HUES48 (cell line): ENCODE results near the gene INTS15.

ENCODE experiments used
- H3K27ac ChIP-seq: one replicate; pipeline ENCODE4 v1.7.0; 2013; ENCODE audit warnings: low read depth, low read length, inconsistent platforms
- H3K27me3 ChIP-seq: 2 replicates; pipeline ENCODE4 v1.6.1; 2013; ENCODE audit warnings: mild to moderate bottlenecking, low read length; ENCODE audit not compliant: control insufficient read depth, insufficient read depth
- H3K36me3 ChIP-seq: 2 replicates; pipeline ENCODE4 v1.6.1; 2013; ENCODE audit warnings: low read length; ENCODE audit not compliant: control insufficient read depth, insufficient read depth
- H3K4me1 ChIP-seq: 2 replicates; pipeline ENCODE4 v1.6.1; 2013; ENCODE audit warnings: mild to moderate bottlenecking, low read length; ENCODE audit not compliant: control insufficient read depth, insufficient read depth
- H3K4me3 ChIP-seq: 2 replicates; pipeline ENCODE4 v1.5.1; 2013; ENCODE audit warnings: mild to moderate bottlenecking, low read depth, low read length
- H3K9ac ChIP-seq: 2 replicates; pipeline ENCODE4 v1.6.1; 2013; ENCODE audit warnings: mild to moderate bottlenecking, low read depth, low read length, moderate library complexity
- H3K9me3 ChIP-seq: 2 replicates; pipeline ENCODE4 v1.6.1; 2013; ENCODE audit warnings: low read length; ENCODE audit not compliant: control insufficient read depth, insufficient read depth

The INTS15 gene

GRCh38 chr7:6589829-6590644 lies at the start of gene INTS15:
INTS15 (plus strand) TSS chr7:6590021; CDS start chr7:6590284, 263 bp downstream.
- H3K36me3 ChIP-seq, result peaks cover 63% of the 10 kb centered on the region

GRCh38 chr7:6542368-6542767 lies 47.5 kb upstream of the INTS15 start:
- Histone ChIP-seq H3K36me3 (no peaks in the 10 kb centered on the region), H3K9me3 (no peaks in the 10 kb centered on the region), H3K4me1 (no peaks in the 10 kb centered on the region)

More at GRCh38 chr7:6589829-6590644, at the start of gene INTS15:
- Histone ChIP-seq H3K9me3 (no peaks in the 10 kb centered on the region), H3K27ac (peak within 1 kb of the TSS; percentile 71), H3K4me1 (0 out of 2 replicates have a peak, but pooled peaks cover 2% of the 10 kb centered on the region), H3K9ac (peak within 1 kb of the TSS; percentile 81), H3K4me3 (peak within 1 kb of the TSS; percentile 99), H3K27me3 (no peaks in the 10 kb centered on the region)

GRCh38 chr7:6545398-6546126 lies 44.3 kb upstream of the INTS15 start:
- no peak overlapping the region for H3K27ac ChIP-seq
- no peak overlapping the region for H3K9ac ChIP-seq
- no peaks in the 10 kb centered on the region for H3K27me3 ChIP-seq
- H3K9me3 ChIP-seq, result no peaks in the 10 kb centered on the region
- H3K4me3 ChIP-seq, result no peak overlapping the region
- no peaks in the 10 kb centered on the region for H3K36me3 ChIP-seq
- no peaks in the 10 kb centered on the region for H3K4me1 ChIP-seq

More at GRCh38 chr7:6542368-6542767, 47.5 kb upstream of the INTS15 start:
- Histone ChIP-seq H3K27ac (no peak overlapping the region), H3K27me3 (no peaks in the 10 kb centered on the region), H3K4me3 (no peak overlapping the region), H3K9ac (no peak overlapping the region)

- Histone ChIP-seq H3K4me1 (no peaks in the 10 kb centered on the region), H3K9me3 (no peaks in the 10 kb centered on the region), H3K27ac (no peak overlapping the region), H3K27me3 (no peaks in the 10 kb centered on the region), H3K4me3 (no peak overlapping the region), H3K9ac (no peak overlapping the region), H3K36me3 (no peaks in the 10 kb centered on the region)
These were observed 43.1 kb upstream of the INTS15 start for GRCh38 chr7:6546498-6547251.

- no peak overlapping the region for H3K27ac ChIP-seq
- no peak overlapping the region for H3K4me3 ChIP-seq
- no peaks in the 10 kb centered on the region for H3K27me3 ChIP-seq
- no peaks in the 10 kb centered on the region for H3K9me3 ChIP-seq
- H3K4me1 ChIP-seq, result no peaks in the 10 kb centered on the region
- H3K36me3 ChIP-seq, result no peaks in the 10 kb centered on the region
- H3K9ac ChIP-seq, result no peak overlapping the region
These were observed 42.4 kb upstream of the INTS15 start for GRCh38 chr7:6547400-6547799.

- Histone ChIP-seq H3K9ac (no peak within 1 kb of the TSS), H3K9me3 (no peaks in the 10 kb centered on the region), H3K36me3 (no peaks in the 10 kb centered on the region), H3K27ac (no peak within 1 kb of the TSS), H3K4me1 (no peaks in the 10 kb centered on the region), H3K4me3 (no peak within 1 kb of the TSS), H3K27me3 (no peaks in the 10 kb centered on the region)
These were observed 38.8 kb upstream of the INTS15 start, which contains the start of gene GRID2IP for GRCh38 chr7:6551016-6551511. GRID2IP (minus strand) TSS chr7:6551461; CDS start chr7:6551436, 25 bp downstream.

- Histone ChIP-seq H3K27me3 (no peaks in the 10 kb centered on the region), H3K4me3 (no peak overlapping the region), H3K9ac (no peak overlapping the region), H3K27ac (no peak overlapping the region), H3K9me3 (no peaks in the 10 kb centered on the region), H3K36me3 (no peaks in the 10 kb centered on the region), H3K4me1 (no peaks in the 10 kb centered on the region)
These were observed 36.3 kb upstream of the INTS15 start for GRCh38 chr7:6553448-6554044.

- H3K27ac ChIP-seq, result no peak overlapping the region
- H3K27me3 ChIP-seq, result no peaks in the 10 kb centered on the region
- no peak overlapping the region for H3K9ac ChIP-seq
- H3K36me3 ChIP-seq, result no peaks in the 10 kb centered on the region
- no peaks in the 10 kb centered on the region for H3K9me3 ChIP-seq
- peaks cover 4% of the 10 kb centered on the region for H3K4me1 ChIP-seq
- no peak overlapping the region for H3K4me3 ChIP-seq
These were observed 35.0 kb upstream of the INTS15 start for GRCh38 chr7:6554848-6555247.

GRCh38 chr7:6556196-6556595 lies 33.6 kb upstream of the INTS15 start:
- Histone ChIP-seq H3K27ac (no peak overlapping the region), H3K36me3 (no peaks in the 10 kb centered on the region), H3K4me1 (peaks cover 7% of the 10 kb centered on the region), H3K9ac (no peak overlapping the region), H3K9me3 (no peaks in the 10 kb centered on the region), H3K4me3 (no peak overlapping the region), H3K27me3 (no peaks in the 10 kb centered on the region)

- H3K27ac ChIP-seq, result no peak overlapping the region
- no peak overlapping the region for H3K4me3 ChIP-seq
- no peak overlapping the region for H3K9ac ChIP-seq
- no peaks in the 10 kb centered on the region for H3K27me3 ChIP-seq
- no peaks in the 10 kb centered on the region for H3K9me3 ChIP-seq
- peaks cover 7% of the 10 kb centered on the region for H3K4me1 ChIP-seq
- no peaks in the 10 kb centered on the region for H3K36me3 ChIP-seq
These were observed 31.0 kb upstream of the INTS15 start for GRCh38 chr7:6558837-6559236.
